ENCODE data around the gene RGS2.
A peak's percentile ranks its signal among the peaks of the same experiment; 100 is the strongest.

The RGS2 gene

DNA sequence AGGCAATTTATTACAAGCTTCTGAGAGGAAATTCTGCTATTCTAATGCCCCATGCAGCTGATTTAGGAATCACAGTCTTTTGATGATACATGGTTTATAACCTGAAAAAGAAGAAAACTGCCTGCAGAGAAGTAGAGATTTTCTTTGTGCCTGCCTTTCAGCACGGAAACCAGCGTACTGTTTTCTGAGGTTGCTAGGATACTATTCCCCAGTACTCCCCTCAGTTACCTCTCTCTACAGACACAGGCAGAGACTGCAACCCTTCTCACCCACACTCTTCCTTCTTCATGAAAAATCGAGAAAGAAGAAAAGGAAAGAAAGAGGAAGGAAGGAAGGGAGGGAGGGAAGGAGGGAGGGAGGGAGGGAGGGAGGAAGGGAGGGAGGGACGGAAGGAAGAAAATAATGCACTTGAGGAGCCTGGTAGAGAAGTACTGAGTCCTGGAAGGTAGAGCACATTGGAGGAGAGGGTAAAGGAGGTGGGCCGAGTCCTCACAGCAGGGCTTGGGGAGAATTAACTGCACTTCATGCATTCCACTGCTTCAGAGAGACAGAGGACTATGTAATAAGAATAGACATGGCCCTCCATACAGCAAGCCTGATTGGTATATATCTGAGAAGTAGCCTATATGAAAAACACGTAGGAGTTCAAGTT lies 21.9 kb downstream of the RGS2 start:
- DNase-seq (ENCODE audit: low spot score): no peak
- no peak for FAIRE-seq

DNA sequence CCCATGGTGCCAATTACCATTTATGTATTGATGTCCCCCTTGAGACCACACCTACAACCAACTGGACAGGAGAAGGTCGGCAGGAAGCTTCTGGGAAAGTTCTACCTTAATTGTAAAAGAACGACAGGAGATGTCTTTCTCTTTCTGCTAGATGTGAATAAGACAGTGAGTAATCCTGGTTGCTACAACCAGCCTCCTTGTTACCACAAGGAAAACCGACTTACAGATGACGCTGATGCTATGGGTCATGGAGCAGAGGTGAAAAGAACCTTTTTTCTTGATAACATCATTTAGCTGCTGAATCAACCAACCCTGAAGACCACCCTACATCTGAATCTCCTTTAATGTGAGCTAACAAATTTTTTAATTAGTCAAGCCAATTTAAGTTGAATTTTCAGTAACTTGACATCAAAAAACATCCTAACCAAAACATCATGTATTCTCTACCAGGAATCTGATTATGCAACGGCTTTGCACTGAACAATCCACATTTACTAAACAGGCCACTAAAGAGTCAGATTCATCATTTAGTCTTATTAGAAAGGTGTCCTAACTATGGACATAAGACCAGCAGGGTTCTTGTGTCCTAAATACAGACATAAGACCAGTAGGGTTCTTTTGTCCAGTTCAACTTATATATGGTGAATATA lies 23.0 kb downstream of the RGS2 start:
- DNase-seq (ENCODE audit: low spot score) (peak; percentile 94), FAIRE-seq (peak; percentile 88)

DNA sequence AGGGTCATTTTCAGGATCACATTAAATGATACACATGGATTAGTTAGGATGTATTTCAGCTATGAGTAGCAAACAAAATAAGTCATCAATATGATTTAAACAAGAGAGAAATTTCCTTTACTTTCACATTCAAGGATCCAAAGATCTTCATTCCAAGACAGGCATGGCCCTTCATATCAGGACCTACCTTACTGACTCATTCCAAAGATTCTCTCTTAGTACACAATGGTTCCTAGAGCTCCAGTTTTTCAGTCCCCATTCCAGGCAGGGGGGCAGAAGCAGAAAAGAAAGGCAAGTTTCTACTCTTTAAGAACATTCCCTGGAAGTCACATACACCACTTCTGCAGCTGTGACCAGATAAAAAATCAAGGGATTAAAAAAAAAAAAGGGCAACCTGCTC lies 23.7 kb downstream of the RGS2 start:
- FAIRE-seq: no peak
- peak; percentile 63 for DNase-seq (ENCODE audit: low spot score)

DNA sequence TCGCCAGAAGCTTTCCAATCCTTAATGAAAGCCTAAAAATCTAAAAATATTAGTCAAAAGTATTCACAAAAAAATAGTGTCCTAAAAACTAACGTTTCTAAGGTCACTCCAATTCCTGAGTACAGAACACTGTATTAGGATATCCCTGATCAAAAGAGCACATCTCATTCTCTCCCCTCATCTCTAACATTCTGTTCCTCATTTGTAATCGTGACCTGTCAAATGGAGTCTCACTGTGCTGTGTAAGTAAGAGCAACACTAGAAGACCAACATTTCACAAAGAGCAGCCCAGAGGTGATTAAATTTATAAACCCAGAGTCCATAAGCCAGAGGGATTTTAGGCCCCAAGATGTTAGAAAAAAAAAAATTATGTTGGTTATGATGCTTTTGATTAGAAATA lies 26.3 kb downstream of the RGS2 start:
- DNase-seq (ENCODE audit: low spot score): no peak
- no peak for FAIRE-seq

DNA sequence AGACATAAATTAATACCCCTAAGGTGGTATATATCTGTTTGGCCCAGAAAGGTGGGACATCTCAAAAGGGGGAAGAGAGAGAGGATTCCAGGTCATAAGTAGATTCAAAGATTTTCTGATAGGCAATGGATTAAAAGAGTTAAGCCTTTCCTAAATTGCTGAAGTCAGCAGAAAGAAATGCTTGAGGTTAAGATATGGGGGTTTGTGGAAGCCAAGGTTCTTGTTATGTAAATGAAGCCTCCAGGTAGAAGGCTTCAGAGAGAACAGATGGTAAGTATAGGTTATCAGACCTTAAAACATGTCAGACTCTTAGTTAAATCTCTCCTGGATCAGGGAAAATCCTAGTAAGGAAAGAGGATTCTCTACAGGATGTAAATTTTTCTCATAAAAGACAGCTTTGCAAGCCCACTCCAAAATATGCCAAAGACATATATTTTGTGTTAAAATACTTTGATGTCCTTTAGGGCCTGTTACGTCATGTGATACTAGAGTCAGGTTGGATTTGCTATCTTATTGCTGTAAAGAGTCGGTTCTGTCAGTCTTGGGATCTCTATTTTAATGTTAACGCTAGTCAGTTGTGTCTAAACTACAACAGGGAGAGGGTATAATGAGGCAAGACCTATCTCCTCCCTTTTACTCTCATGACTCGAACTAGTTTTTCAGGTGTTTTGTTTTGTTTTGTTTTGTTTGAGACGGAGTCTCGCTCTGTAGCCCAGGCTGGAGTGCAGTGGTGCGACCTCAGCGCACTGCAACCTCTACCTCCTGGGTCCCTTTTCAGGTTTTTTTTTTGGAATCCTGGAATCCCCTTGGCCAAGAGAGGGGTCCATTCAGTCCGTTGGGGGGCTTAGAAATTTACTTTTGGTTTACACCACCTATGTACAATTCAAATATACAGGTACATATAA lies 30.6 kb downstream of the RGS2 start:
- DNase-seq (ENCODE audit: low spot score) (no peak), FAIRE-seq (no peak)

DNA sequence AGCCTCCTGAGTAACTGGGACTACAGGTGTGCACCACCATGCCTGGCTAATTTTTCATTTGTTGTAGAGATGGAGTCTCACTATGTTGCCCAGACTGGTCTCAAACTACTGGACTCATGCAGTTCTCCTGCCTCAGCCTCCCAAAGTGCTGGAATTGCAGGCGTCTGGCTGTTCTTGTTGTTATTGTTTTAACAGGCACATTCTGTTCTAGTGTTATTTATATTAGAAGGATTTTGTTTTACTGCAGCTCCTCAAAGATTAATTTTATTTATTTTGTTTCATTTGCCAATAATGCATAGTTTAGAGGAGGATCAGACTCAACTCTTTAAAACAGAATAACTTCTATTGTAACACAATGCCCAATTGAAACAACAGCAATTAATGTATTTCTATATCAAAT lies 35.5 kb downstream of the RGS2 start:
- FAIRE-seq: no peak

DNA sequence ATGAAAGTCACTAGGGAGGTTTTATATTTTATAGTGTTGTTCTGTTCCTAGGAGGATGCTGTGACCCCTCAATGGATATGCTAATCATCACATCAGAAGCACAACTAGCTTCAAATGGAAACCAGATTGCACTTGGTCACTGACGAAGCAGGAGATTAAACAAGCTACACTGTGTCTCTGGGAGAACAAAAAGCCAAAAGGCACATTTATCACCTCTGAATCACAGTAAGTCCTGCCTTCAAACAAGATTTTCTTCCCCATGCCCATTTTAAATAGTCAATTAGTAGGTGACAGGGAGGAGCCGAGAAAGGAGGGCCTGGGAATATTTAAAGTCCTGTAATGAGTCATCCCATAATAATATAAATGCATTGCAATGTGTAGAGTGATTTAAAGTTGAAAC lies 38.1 kb downstream of the RGS2 start:
- FAIRE-seq (no peak), DNase-seq (ENCODE audit: low spot score) (no peak)

More for the DNA sequence above, 35.5 kb downstream of the RGS2 start:
- DNase-seq (ENCODE audit: low spot score): no peak

DNA sequence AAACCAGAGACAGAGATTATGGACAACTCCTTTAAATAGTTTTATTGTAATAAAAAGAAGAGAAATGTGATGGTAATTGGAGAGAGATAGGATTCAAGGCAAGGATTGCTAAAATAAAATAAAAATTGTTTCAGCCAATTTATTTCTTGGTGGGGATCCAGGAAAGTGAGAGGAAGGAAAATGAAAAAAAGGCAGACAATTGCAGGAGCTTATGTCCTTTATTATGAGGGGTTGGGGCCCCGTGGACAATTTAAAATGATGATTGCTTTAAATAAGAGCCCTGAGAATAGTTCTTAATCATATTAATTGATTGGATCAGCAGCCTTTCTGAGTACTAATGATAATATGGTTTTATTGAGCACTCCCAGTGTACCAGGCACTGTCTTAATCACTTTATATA lies 40.2 kb downstream of the RGS2 start:
- no peak for DNase-seq (ENCODE audit: low spot score)
- no peak for FAIRE-seq

DNA sequence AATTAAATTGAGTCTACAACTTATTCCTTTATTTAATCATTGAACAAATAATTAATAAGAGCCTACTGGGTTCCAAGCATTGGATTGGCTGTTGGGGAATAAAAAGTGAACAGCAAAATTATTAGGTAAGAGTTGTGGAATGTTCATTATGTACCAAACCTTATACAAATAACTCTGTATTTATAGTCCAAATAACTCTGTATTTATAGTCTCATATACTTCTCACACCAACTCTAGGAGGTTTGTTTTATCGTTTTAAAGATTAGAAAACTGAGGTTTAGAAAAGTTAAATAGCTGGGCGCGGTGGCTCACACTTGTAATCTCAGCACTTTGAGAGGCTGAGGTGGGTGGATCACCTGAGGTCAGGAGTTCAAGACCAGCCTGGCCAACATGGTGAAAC lies 40.6 kb downstream of the RGS2 start:
- FAIRE-seq: no peak
- DNase-seq (ENCODE audit: low spot score): no peak

DNA sequence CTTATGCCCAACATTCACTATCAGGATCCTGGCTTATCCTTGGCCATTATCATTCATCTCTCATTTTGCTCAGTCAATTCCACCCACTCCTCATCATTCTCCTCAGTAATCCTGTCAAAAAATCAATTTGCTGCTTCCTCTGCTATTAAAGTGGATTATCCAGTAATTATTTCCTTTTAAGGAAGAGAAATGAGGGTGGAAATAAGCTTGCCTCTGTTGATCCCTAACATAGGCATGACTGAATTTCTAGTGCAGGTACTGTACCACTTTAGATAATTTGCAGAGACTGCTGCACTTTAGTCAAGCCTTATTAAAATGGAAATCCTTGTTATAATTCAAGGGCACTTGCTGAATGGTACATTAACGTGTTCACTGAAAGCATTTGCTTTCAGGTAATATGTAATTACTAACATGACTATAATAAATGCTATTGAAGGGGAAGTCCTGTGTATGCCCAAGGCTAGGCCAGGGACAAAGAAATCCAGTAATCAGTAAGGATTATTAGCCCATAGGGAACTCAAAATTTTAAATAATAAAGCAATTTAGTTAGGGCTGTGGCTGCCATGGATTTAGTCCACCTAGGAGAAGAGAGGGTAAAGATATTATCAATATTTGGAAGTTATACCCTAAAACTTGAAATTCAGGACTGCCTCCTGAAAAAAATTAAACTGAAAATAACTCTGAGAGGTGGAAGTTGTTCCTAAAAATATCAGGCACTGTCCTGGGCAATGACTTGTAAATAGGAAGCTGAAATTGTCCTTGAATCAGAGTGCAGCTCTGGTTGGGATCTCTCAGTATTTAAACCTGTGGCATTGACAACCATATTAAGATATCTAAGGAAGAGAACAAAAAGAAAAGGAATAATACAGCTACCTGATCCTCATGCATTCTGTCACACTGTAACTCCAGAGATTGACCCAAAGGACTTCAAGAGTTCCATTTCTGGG lies 43.4 kb downstream of the RGS2 start:
- no peak for FAIRE-seq

DNA sequence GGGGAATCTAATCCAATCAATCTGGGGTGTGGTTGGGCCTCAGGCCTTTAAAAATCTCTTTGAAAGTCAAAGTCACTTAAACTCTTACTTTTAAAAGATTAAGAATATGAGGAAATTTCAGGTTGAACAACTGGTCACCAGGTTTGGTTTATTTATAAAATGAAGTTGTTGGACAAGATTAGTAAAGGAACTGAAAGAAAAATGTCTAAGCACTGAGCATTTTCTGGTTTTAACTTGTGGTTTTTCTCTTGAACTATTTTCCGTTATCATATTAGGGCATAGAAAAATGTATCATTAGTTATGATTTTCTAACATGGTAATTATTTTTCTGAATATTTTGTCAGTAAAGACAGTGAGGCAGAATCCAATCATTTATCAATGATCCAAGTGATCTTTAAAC lies 49.6 kb downstream of the RGS2 start:
- no peak for FAIRE-seq

More for the DNA sequence above, 43.4 kb downstream of the RGS2 start:
- no peak for DNase-seq (ENCODE audit: low spot score)

DNA sequence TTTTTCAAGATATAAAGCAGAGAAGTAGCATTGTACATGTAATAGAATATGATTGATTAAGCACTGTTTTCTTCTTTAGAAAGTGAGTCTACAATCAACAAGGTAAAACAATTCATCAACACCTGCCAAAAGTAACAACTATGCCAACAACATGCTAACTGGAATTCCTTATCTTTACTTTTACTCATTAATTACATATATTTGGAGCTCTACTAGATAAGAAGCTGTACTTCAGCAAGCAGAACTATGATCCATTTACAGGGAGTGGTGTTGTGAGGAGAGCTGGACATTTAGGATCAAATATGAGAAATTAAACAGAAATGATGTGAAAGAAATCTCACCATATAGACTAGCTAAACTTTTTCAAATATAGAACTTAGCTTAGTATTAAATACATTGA lies 51.0 kb downstream of the RGS2 start:
- DNase-seq (ENCODE audit: low spot score) (no peak), FAIRE-seq (no peak)

More for the DNA sequence above, 49.6 kb downstream of the RGS2 start:
- DNase-seq (ENCODE audit: low spot score): no peak

DNA sequence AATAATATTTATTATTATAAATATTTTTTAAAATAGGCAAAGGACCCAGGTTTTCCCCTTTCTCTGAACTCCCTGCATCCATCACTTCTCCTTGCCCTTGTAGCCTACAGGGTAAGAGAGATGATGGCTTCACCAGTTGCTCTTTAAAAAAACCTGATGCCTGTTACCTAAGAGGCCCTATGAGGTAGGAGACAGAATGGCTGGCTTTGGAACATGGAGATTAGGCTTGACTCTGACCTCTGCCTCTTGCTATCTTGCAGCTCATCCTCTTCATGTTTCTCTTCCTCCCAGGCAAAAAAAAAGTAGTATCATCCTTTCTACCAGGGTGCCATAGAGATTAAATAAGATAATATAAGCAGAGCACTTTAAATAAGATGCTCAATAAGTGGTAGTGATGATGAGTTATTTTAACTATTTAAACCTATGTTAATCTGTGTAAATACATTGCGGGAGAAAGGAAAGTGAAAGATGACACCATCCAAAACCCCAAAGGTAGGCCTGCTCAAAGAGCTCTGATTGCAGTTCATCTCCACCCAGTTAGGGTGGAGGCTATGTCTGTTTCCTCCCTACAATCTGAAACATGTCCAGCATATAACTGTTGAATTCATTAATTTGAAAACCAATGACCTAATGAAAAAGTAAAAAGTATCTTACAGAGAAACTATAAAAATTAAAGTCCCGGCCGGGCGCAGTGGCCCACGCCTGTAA lies 51.8 kb downstream of the RGS2 start:
- FAIRE-seq: no peak
- DNase-seq (ENCODE audit: low spot score): no peak

DNA sequence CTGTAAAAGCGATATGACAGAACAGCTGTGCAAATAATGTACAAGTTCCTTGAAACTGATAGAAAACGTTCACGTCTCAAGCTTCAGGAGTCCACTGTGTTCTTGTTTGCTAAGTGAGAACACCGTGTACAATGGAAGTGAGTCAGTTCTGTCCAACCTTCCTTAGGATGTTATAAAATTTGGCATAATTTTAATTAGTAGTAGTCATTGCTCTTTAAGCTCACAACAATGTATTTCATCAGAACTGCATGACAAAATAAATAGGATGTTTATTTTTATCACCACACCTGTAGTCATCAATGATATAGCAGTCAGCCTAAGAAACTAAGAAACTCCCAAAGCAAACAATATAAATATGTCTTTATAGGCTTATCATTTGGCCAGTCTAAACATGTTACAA lies 53.0 kb downstream of the RGS2 start:
- FAIRE-seq (no peak), DNase-seq (ENCODE audit: low spot score) (no peak)
